Esophagus muscularis mucosa (tissue), 4 donors: ENCODE data around the gene MOB1B. TPM values are rescaled to one million over a fixed set of nuclear protein-coding genes. Genes with fewer than 3 reads are reported as not detected.
A peak's percentile ranks its signal among the peaks of the same experiment; 100 is the strongest.

Experiments
- DNase-seq: peaks from one replicate; pipeline ENCODE4 v3.0.0-alpha.2; 2017; ENCODE audit errors: extremely low spot score
- H3K27ac ChIP-seq, 4 donors: fragments of 200-600 bp; sonication (generic); replicated peaks in 1 of 4; 1 replicate in 3 of 4; 2 replicates in 1 of 4; pipeline ENCODE4 v1.5.1; 2016 to 2019; ENCODE audit warnings: mild to moderate bottlenecking in 1 of 4
- H3K27me3 ChIP-seq, 4 donors: fragments of 200-600 bp; sonication (generic); one replicate each; pipeline versions ENCODE4 v1.5.1 to v1.6.0; 2016 to 2019
- H3K36me3 ChIP-seq, 4 donors: fragments of 200-600 bp; sonication (generic); one replicate each; pipeline ENCODE4 v1.5.1; 2016 to 2019
- H3K4me1 ChIP-seq, 4 donors: fragments of 200-600 bp; sonication (generic); one replicate each; pipeline ENCODE4 v1.5.1; 2016 to 2019
- H3K4me3 ChIP-seq, 4 donors: fragments of 200-600 bp; sonication (generic); 1 replicate in 2 of 4; 2 replicates in 2 of 4; pipeline ENCODE4 v1.5.1; 2016 to 2019; ENCODE audit warnings: mild to moderate bottlenecking in 4 of 4, moderate library complexity in 1 of 4
- H3K9me3 ChIP-seq, 4 donors: fragments of 200-600 bp; sonication (generic); 1 replicate in 3 of 4; 2 replicates in 1 of 4; pipeline ENCODE4 v1.5.1; 2016 to 2019
- EP300 ChIP-seq: sonication (generic); formaldehyde crosslinking; IDR thresholded peaks from one replicate; pipeline ENCODE4 v1.6.1; 2017; ENCODE audit warnings: antibody characterized with exemption
- POLR2A ChIP-seq: fragments of 450-650 bp; IDR thresholded peaks from one replicate; pipeline ENCODE4 v1.6.1; 2017; ENCODE audit warnings: antibody characterized with exemption, moderate library complexity, mild to moderate bottlenecking, low read depth
- POLR2AphosphoS5 ChIP-seq, 2 donors: sonication (generic); formaldehyde crosslinking; IDR thresholded peaks; one replicate each; pipeline ENCODE4 v1.6.1; 2017; ENCODE audit warnings: antibody characterized with exemption in 2 of 2
- WGBS: methylation state at CpG from one replicate; pipeline ENCODE4 v1.1.5; 2018; 5-methylcytosine and 5-hydroxymethylcytosine counted together
- intact Hi-C: fragments of 100-400 bp; cut with DNase I; formaldehyde crosslinking; loops from one replicate; pipeline ENCODE4 v1.15.1; 2023
- total RNA-seq, 4 donors: library from RNA; depleted of rRNA; stranded (reverse); fragments of >200 nt; gene quantifications; one replicate each; pipeline versions ENCODE4 v1.1.0 to v1.2.1, GENCODE V29; 2016
- TF ChIP-seq, protein P1 (sequence below), 3 experiments: fragments of 200-600 bp in 2 of 3; fragments of 450-650 bp in 1 of 3; sonication (generic) in 2 of 3; IDR thresholded peaks; one replicate each; pipeline ENCODE4 v1.5.1; 2017 to 2019; ENCODE audit warnings: antibody characterized with exemption in 3 of 3, mild to moderate bottlenecking in 2 of 3, moderate library complexity in 1 of 3

The MOB1B gene
- total RNA-seq, 4 donors from 2014 or later = 15.0 to 19.4 (median 16.6) TPM

DNA sequence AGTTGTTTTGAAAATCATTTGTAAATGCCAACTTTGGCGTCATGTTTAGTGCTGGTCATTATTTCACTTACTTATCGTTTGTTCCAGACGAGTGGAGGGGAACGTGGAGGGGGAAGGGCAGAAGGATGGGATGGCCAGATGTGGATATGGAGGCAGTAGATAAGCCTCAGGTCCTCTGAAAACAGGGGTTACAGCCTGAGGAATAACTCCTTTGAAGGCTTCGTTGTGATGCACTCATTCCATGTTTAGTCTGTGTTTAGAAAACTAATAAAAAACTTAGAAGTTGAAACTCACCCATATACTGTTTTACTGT is 1.1 kb downstream of the MOB1B start:
- Histone ChIP-seq H3K27ac (peak overlapping the region; percentile 84 to 89 (median 87)), H3K27me3 (no peaks in the 10 kb centered on the region), H3K4me3 (peak overlapping the region; percentile 70 to 83 (median 74)), H3K36me3 (peaks cover 0 to 13% (median 7%) of the 10 kb centered on the region in 4 donors), H3K4me1 (peaks cover 0 to 30% (median 21%) of the 10 kb centered on the region in 4 donors), H3K9me3 (no peaks in the 10 kb centered on the region)
- intact Hi-C loops = loop anchor here (5.0 to 10.0 kb wide), 3 partner anchors 66 to 198 kb away; partner anchors contain the start of genes DCK and GRSF1
- DNase-seq = no peak
- TF ChIP-seq EP300 (no peak), POLR2AphosphoS5 (IDR thresholded peaks at IDR 0.05) (no peak), POLR2A (no peak)
- TF ChIP-seq, protein P1, sequence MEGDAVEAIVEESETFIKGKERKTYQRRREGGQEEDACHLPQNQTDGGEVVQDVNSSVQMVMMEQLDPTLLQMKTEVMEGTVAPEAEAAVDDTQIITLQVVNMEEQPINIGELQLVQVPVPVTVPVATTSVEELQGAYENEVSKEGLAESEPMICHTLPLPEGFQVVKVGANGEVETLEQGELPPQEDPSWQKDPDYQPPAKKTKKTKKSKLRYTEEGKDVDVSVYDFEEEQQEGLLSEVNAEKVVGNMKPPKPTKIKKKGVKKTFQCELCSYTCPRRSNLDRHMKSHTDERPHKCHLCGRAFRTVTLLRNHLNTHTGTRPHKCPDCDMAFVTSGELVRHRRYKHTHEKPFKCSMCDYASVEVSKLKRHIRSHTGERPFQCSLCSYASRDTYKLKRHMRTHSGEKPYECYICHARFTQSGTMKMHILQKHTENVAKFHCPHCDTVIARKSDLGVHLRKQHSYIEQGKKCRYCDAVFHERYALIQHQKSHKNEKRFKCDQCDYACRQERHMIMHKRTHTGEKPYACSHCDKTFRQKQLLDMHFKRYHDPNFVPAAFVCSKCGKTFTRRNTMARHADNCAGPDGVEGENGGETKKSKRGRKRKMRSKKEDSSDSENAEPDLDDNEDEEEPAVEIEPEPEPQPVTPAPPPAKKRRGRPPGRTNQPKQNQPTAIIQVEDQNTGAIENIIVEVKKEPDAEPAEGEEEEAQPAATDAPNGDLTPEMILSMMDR (IDR thresholded peaks at IDR 0.05) = no peak
- under 1% methylated on average over 5 of the region's 5 CpGs for WGBS

DNA sequence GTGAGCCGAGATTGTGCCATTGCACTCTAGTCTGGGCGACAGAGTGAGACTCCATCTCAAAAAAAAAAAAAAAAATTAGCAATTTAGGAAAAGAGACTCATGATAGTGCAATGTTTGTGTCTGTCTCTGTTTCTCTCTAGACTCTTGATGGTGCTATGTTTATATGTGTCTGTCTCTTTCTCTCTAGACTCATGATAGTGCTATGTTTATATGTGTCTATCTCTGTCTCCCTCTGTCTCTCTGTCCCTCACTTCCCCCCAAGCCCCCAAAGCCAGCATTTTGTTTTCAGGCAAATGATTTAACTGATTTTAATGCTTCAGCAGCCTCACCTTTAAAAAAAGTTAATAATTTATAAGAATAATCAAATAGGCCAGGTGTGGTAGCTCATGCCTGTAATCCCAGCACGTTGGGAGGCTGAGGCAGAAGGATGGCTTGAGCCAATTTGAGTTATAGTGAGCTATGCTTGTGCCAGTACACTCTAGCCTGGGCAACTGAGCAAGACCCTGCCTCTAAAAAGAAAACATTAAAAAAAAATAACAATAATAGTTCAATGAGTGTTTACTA is 6.9 kb downstream of the MOB1B start:
- no peak overlapping the region for H3K4me3 ChIP-seq
- no peaks in the 10 kb centered on the region for H3K27me3 ChIP-seq
- no peak for DNase-seq
- H3K4me1 ChIP-seq = peaks cover 1 to 24% (median 20%) of the 10 kb centered on the region in 4 donors
- intact Hi-C loops = loop anchor here (10.0 kb wide), 1 partner anchor 204 kb away; no protein-coding TSS in a partner anchor
- TF ChIP-seq POLR2AphosphoS5 (IDR thresholded peaks at IDR 0.05) (no peak), POLR2A (no peak), EP300 (no peak)
- TF ChIP-seq, protein P1 (IDR thresholded peaks at IDR 0.05) = no peak
- WGBS = 88% methylated on average over 3 of the region's 3 CpGs
- H3K36me3 ChIP-seq = peaks cover 0 to 16% (median 10%) of the 10 kb centered on the region in 4 donors
- H3K27ac ChIP-seq = no peak overlapping the region
- H3K9me3 ChIP-seq = no peaks in the 10 kb centered on the region

DNA sequence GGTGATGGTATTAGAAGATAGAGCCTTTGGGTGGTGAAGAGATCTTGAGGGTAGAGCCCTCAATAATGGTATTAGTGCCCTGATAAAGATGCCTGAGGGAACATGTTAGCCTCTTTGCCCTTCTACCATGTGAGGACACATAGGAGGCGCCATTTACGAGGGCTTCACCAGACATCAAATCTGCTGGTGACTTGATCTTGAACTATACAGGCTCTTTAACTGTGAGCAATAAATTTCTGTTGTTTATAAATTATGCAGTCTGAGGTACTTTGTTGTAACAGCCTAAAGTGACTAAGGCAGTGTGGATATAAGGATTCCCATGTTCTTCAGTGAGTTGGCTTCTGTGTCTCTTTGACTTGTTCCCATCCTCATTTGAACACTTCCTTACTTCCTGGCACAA is 11.8 kb downstream of the MOB1B start:
- H3K4me1 ChIP-seq = peaks cover 8 to 30% (median 26%) of the 10 kb centered on the region in 4 donors
- no peaks in the 10 kb centered on the region for H3K27me3 ChIP-seq
- 100% methylated on average over 2 of the region's 2 CpGs for WGBS
- TF ChIP-seq EP300 (no peak), POLR2A (no peak), POLR2AphosphoS5 (IDR thresholded peaks at IDR 0.05) (no peak)
- TF ChIP-seq, protein P1 (IDR thresholded peaks at IDR 0.05) = no peak
- intact Hi-C loops = no loop called here
- H3K36me3 ChIP-seq = peaks cover 0 to 9% (median 0%) of the 10 kb centered on the region in 4 donors
- H3K4me3 ChIP-seq = no peak overlapping the region
- no peaks in the 10 kb centered on the region for H3K9me3 ChIP-seq
- no peak overlapping the region for H3K27ac ChIP-seq
- no peak for DNase-seq

DNA sequence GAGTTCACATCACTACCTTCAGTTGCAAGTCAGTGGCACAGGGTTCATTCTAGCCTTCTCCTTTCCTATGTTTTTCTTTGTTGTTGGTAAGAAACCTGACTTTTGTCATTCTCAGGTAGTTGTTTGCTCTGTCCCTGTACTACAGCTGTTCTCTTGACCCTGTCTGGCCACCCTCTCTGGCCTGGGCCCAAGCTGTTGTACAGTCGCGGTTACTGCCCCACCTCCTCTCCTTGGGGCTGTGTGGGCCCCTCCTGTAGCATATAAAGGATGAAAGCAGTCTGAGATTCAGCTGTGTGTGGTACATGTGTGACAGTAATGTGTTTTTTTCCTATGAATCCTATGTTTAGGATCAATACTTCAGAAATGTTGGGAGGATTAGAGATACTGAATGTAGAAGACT is 12.5 kb downstream of the MOB1B start:
- 73% methylated on average over 2 of the region's 2 CpGs for WGBS
- no peak for TF ChIP-seq POLR2A
- no peak for TF ChIP-seq POLR2AphosphoS5 (IDR thresholded peaks at IDR 0.05)
- no peak for TF ChIP-seq EP300
- TF ChIP-seq, protein P1 (IDR thresholded peaks at IDR 0.05) = no peak
- no peaks in the 10 kb centered on the region for H3K27me3 ChIP-seq
- peaks cover 8 to 24% (median 21%) of the 10 kb centered on the region in 4 donors for H3K4me1 ChIP-seq
- H3K4me3 ChIP-seq = peak overlapping the region in 2 of 4 donors; percentile 5 to 9
- H3K9me3 ChIP-seq = no peaks in the 10 kb centered on the region
- no peak for DNase-seq
- intact Hi-C loops = no loop called here
- H3K36me3 ChIP-seq = peaks cover 0 to 9% (median 0%) of the 10 kb centered on the region in 4 donors
- no peak overlapping the region for H3K27ac ChIP-seq
